H1 (cell line): ENCODE data around the gene C17orf50. TPM values are rescaled to one million over a fixed set of nuclear protein-coding genes. Genes with fewer than 3 reads are reported as not detected.

Source experiments
- ASH2L ChIP-seq: fragments of 200-600, 300-600 bp; sonication (generic); IDR thresholded peaks from one replicate; pipeline ENCODE4 v1.7.1; 2017; ENCODE audit warnings: low read length
- FOSL1 ChIP-seq: IDR thresholded peaks from 2 replicates; pipeline ENCODE4 v1.6.1; 2011; ENCODE audit warnings: mild to moderate bottlenecking, low read depth, low read length, moderate library complexity; ENCODE audit not compliant: insufficient read depth
- GABPA ChIP-seq: IDR thresholded peaks from 2 replicates; pipeline ENCODE4 v1.6.1; 2011; ENCODE audit warnings: mild to moderate bottlenecking, low read length, moderate library complexity, borderline replicate concordance; ENCODE audit not compliant: insufficient read depth
- GTF2F1 ChIP-seq: IDR thresholded peaks from 2 replicates; pipeline ENCODE4 v1.6.1; 2012; ENCODE audit warnings: low read depth, low read length, improper control_type of control experiment, borderline replicate concordance
- POLR2AphosphoS5 ChIP-seq: IDR thresholded peaks from 2 replicates; pipeline ENCODE4 v1.6.1; 2011; ENCODE audit warnings: low read depth, low read length
- ZNF274 ChIP-seq: IDR thresholded peaks from 2 replicates; pipeline ENCODE4 v1.7.0; 2012; ENCODE audit warnings: low read length, borderline replicate concordance; ENCODE audit errors: extremely low read depth
- polyA plus RNA-seq, 7 experiments: library from polyadenylated mRNA; depleted of rRNA in 3 of 7; stranded (reverse) in 5 of 7; unstranded in 2 of 7; fragments of >200 nt in 5 of 7; fragments of 200-250 nt in 2 of 7; gene quantifications; 1 replicate in 5 of 7; 2 replicates in 1 of 7; 4 replicates in 1 of 7; pipeline versions ENCODE4 v1.2.1 to v1.2.3, GENCODE V29; 2011 to 2013; ENCODE audit warnings: missing spikeins in 2 of 7, mixed read lengths in 2 of 7
- total RNA-seq: library from RNA; stranded (reverse); fragmentation: NEBNext Ultra II Directional; extraction: Animal tissue kit (Norgen Biotek cat#: 25700); gene quantifications from 2 replicates; pipeline ENCODE4 v1.2.1, GENCODE V29; 2021
- TF ChIP-seq, protein P1 (sequence below), 3 experiments: IDR thresholded peaks; 1 replicate in 2 of 3; 2 replicates in 1 of 3; pipeline versions ENCODE4 v1.5.1 to v1.6.1; 2011; ENCODE audit warnings: low read length in 3 of 3, mild to moderate bottlenecking in 3 of 3, inconsistent platforms in 2 of 3, low read depth in 1 of 3, moderate library complexity in 1 of 3; ENCODE audit not compliant: insufficient read depth in 1 of 3; ENCODE audit errors: control extremely low read depth in 1 of 3
- TF ChIP-seq, protein P2 (sequence below): IDR thresholded peaks from 2 replicates; pipeline ENCODE4 v1.6.1; 2011; ENCODE audit warnings: low read length, improper control_type of control experiment

The C17orf50 gene
- total and polyA plus RNA-seq, 2 of the 8 experiments (the other 6 are each of a cell fraction or from before 2014, with no cell fraction given), result 0.12 TPM; not detected in 1

DNA sequence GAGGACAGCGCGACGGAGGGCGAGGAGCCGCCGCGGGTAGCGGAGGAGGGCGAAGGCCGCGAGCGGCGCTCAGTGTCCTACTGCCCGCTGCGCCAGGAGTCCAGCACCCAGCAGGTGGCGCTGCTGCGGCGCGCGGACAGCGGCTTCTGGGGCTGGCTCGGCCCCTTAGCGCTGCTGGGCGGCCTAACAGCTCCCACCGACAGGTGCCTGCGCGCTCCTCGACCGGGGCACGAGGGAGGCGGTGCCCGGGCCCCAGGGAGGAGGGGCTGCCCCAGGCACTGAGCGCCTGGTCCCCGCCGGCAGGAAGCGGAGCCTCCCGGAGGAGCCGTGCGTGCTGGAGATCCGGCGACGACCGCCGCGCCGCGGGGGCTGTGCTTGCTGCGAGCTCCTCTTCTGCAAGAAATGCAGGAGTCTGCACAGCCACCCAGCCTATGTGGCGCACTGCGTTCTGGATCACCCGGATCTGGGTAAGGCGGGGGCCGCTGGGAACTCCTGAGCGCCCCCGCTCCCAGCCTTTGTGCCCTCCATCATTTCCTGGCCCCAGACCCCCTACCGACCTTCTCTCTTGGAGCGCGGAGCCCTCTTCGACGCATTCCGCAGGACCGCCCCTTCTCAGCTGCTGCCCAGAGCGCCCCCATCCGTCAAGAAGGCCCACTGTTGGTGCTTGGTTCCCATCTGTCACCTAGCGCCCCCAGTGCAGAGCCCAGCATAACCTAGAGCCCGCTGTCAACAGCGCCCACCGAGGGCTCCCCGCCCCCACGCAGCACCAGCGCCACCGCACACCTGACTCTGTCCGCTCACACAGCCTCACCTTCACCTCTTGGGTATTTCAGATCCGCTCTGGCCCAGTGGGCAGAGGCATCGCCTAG, 3.7 kb downstream of the C17orf50 start (continued):
- TF ChIP-seq, protein P1, sequence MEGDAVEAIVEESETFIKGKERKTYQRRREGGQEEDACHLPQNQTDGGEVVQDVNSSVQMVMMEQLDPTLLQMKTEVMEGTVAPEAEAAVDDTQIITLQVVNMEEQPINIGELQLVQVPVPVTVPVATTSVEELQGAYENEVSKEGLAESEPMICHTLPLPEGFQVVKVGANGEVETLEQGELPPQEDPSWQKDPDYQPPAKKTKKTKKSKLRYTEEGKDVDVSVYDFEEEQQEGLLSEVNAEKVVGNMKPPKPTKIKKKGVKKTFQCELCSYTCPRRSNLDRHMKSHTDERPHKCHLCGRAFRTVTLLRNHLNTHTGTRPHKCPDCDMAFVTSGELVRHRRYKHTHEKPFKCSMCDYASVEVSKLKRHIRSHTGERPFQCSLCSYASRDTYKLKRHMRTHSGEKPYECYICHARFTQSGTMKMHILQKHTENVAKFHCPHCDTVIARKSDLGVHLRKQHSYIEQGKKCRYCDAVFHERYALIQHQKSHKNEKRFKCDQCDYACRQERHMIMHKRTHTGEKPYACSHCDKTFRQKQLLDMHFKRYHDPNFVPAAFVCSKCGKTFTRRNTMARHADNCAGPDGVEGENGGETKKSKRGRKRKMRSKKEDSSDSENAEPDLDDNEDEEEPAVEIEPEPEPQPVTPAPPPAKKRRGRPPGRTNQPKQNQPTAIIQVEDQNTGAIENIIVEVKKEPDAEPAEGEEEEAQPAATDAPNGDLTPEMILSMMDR (IDR thresholded peaks at IDR 0.05; ENCODE audit: control extremely low read depth in 1 of 3, insufficient read depth in 1 of 3, low read depth in 1 of 3, low read length in 3 of 3), result peak; percentile 96 to 99 (median 97)
- peak; percentile 64 for TF ChIP-seq ASH2L
- peak; percentile 82 for TF ChIP-seq GABPA
- TF ChIP-seq GTF2F1, result no peak
- TF ChIP-seq, protein P2, sequence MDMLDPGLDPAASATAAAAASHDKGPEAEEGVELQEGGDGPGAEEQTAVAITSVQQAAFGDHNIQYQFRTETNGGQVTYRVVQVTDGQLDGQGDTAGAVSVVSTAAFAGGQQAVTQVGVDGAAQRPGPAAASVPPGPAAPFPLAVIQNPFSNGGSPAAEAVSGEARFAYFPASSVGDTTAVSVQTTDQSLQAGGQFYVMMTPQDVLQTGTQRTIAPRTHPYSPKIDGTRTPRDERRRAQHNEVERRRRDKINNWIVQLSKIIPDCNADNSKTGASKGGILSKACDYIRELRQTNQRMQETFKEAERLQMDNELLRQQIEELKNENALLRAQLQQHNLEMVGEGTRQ, result no peak
- TF ChIP-seq ZNF274, result no peak
- TF ChIP-seq FOSL1, result peak; percentile 50; the same call in 1 of the 2 replicates
- peak; percentile 54 for TF ChIP-seq POLR2AphosphoS5
